Endothelial cell of umbilical vein (primary cell): Measurements from ENCODE around the gene CDK6. TPM values are rescaled to one million over a fixed set of nuclear protein-coding genes. Genes with fewer than 3 reads are reported as not detected.

Experiments used
- BruUV-seq: library from RNA; stranded (reverse); fragments of 400-500 nt; replicated peaks from 2 replicates; lab custom pipeline; 2021; lab: Mats Ljungman, UMichigan
- CTCF ChIA-PET: fragments of 300-600, 350-600 bp; sonication (Branson Sonifier 250); formaldehyde crosslinking; loops from one replicate; lab custom pipeline; 2021; ENCODE audit warnings: antibody characterized with exemption, inconsistent platforms; lab: Charles Lee
- POLR2A ChIA-PET: fragments of 300-600, 350-600 bp; sonication (Branson Sonifier 250); formaldehyde crosslinking; loops from one replicate; lab custom pipeline; 2021; ENCODE audit warnings: antibody characterized with exemption, inconsistent platforms; lab: Charles Lee
- DNase-seq: peaks from one replicate; pipeline ENCODE4 v3.0.0-alpha.2; 2011; ENCODE audit warnings: low read depth, low spot score
- FAIRE-seq: peaks from 2 replicates; lab custom pipeline; 2011; peaks lifted over from hg19 to GRCh38; lab: Jason Lieb, UNC
- H2AFZ ChIP-seq: 2 replicates; pipeline ENCODE4 v1.6.0; 2012; ENCODE audit warnings: low read depth, low read length, control low read depth, inconsistent platforms
- H3K27ac ChIP-seq: 2 replicates; pipeline ENCODE4 v1.5.1; 2011; ENCODE audit warnings: low read depth, mild to moderate bottlenecking, control low read depth, low read length, moderate library complexity; ENCODE audit not compliant: insufficient read depth
- H3K27me3 ChIP-seq, 2 experiments: 2 replicates each; pipeline versions ENCODE4 v1.6.0 to v1.6.1; 2011; ENCODE audit warnings: low read length in 2 of 2, mixed read lengths in 1 of 2; ENCODE audit not compliant: control insufficient read depth in 2 of 2, insufficient read depth in 2 of 2
- H3K36me3 ChIP-seq, 2 experiments: 2 replicates in 1 of 2; 3 replicates in 1 of 2; pipeline ENCODE4 v1.5.1; 2011; ENCODE audit warnings: low read length in 2 of 2, mild to moderate bottlenecking in 1 of 2, moderate library complexity in 1 of 2; ENCODE audit not compliant: control insufficient read depth in 2 of 2, insufficient read depth in 2 of 2; ENCODE audit errors: extremely low read depth in 1 of 2
- H3K4me1 ChIP-seq: 3 replicates; pipeline ENCODE4 v1.5.1; 2011; ENCODE audit warnings: mild to moderate bottlenecking, low read length; ENCODE audit not compliant: control insufficient read depth, insufficient read depth; ENCODE audit errors: extremely low read depth
- H3K4me2 ChIP-seq: 2 replicates; pipeline ENCODE4 v1.6.1; 2011; ENCODE audit warnings: low read length, control low read depth, mixed read lengths; ENCODE audit not compliant: insufficient read depth
- H3K4me3 ChIP-seq, 3 experiments: fragments of 200-600 bp in 1 of 3; sonication (generic), shearing (Covaris generic) in 1 of 3; replicated peaks in 1 of 3; 2 replicates each; pipeline ENCODE4 v1.5.1; 2011 to 2016; ENCODE audit warnings: control low read depth in 3 of 3, low read length in 3 of 3, mild to moderate bottlenecking in 2 of 3, inconsistent platforms in 1 of 3, low read depth in 1 of 3, moderate library complexity in 1 of 3; ENCODE audit not compliant: insufficient read depth in 1 of 3
- H3K79me2 ChIP-seq: 2 replicates; pipeline ENCODE4 v1.6.0; 2012; ENCODE audit warnings: low read length, inconsistent platforms; ENCODE audit not compliant: control insufficient read depth, insufficient read depth
- H3K9ac ChIP-seq: replicated peaks from 2 replicates; pipeline ENCODE3; 2011; ENCODE audit warnings: low read length, control low read depth; ENCODE audit not compliant: insufficient read depth; ENCODE audit errors: extremely low read depth
- H3K9me1 ChIP-seq: replicated peaks from 3 replicates; pipeline ENCODE4 v1.6.0; 2011; ENCODE audit warnings: mild to moderate bottlenecking, low read length; ENCODE audit not compliant: control insufficient read depth, insufficient read depth; ENCODE audit errors: extremely low read depth
- H3K9me3 ChIP-seq: replicated peaks from 2 replicates; pipeline ENCODE4 v1.5.1; 2012; ENCODE audit warnings: low read length, inconsistent platforms; ENCODE audit not compliant: control insufficient read depth, insufficient read depth
- H4K20me1 ChIP-seq: replicated peaks from 2 replicates; pipeline ENCODE3; 2011; ENCODE audit warnings: mild to moderate bottlenecking, low read length; ENCODE audit not compliant: control insufficient read depth, insufficient read depth; ENCODE audit errors: extremely low read depth
- GATA2 ChIP-seq: IDR thresholded peaks from 2 replicates; pipeline ENCODE4 v1.7.0; 2011; ENCODE audit warnings: low read depth, mild to moderate bottlenecking, moderate library complexity, mixed read lengths, low read length; ENCODE audit not compliant: insufficient read length, insufficient read depth
- MAX ChIP-seq: IDR thresholded peaks from 2 replicates; pipeline ENCODE4 v1.6.1; 2011; ENCODE audit not compliant: insufficient read depth, insufficient read length
- POLR2AphosphoS5 ChIP-seq: IDR thresholded peaks from 2 replicates; pipeline ENCODE4 v1.6.1; 2012; ENCODE audit warnings: low read depth, mild to moderate bottlenecking, control low read depth, low read length, moderate library complexity; ENCODE audit not compliant: insufficient read depth
- dilution Hi-C: fragments of 300-500 bp; cut with MboI; formaldehyde crosslinking; loops from one replicate; pipeline ENCODE4 v1.15.0; 2019; ENCODE audit warnings: low sequenced_read_pairs; ENCODE audit not compliant: extremely low pct_ligation_motif_present
- intact Hi-C: fragments of 100-400 bp; cut with micrococcal nuclease; formaldehyde crosslinking; loops from one replicate; pipeline ENCODE4 v1.10.0; 2022
- polyA plus RNA-seq, 4 experiments: library from polyadenylated mRNA; depleted of rRNA in 3 of 4; stranded (reverse) in 3 of 4; unstranded in 1 of 4; fragments of >200 nt; gene quantifications; 2 replicates each; pipeline versions ENCODE4 v1.2.1 to v1.2.3, GENCODE V29; 2011 to 2012; ENCODE audit warnings: missing spikeins in 1 of 4
- total RNA-seq: library from RNA; stranded (reverse); gene quantifications from 2 replicates; pipeline ENCODE4 v1.2.3, GENCODE V29; 2021

Gene CDK6
- total and polyA plus RNA-seq, 2 donors (not counting 3 experiments of a cell fraction or from before 2014, with no cell fraction given) = 6.0 to 28.2 TPM

GRCh38 chr7:92873776-92874175 is 37.4 kb upstream of the CDK6 start:
- FAIRE-seq = peak; percentile 67
- H3K9me3 ChIP-seq = no peaks in the 10 kb centered on the region
- no peaks in the 10 kb centered on the region for H3K79me2 ChIP-seq
- H3K4me3 ChIP-seq = no peak overlapping the region
- ChIA-PET POLR2A (no interaction called here), CTCF (interaction anchor here (1.0 to 1.6 kb wide), 6 partner anchors 9 to 253 kb away, joined by 3 to 7 read pairs (median 6); no protein-coding TSS in a partner anchor)
- no peaks in the 10 kb centered on the region for H3K27me3 ChIP-seq
- BruUV-seq = no TSS peak
- H3K36me3 ChIP-seq = no peaks in the 10 kb centered on the region
- peaks cover 18% of the 10 kb centered on the region for H3K4me1 ChIP-seq
- intact Hi-C loops (loop anchor here (1.0 to 2.0 kb wide), 2 partner anchors 37 to 139 kb away; partner anchors contain the start of gene CDK6), dilution Hi-C loops (no loop called here)
- peak overlapping the region; percentile 57 for H3K4me2 ChIP-seq
- TF ChIP-seq POLR2AphosphoS5 = no peak
- TF ChIP-seq GATA2 = no peak
- H4K20me1 ChIP-seq = no peaks in the 10 kb centered on the region
- H3K27ac ChIP-seq = peak overlapping the region; percentile 65
- peak; percentile 36 for DNase-seq
- H2AFZ ChIP-seq = no peak overlapping the region
- H3K9me1 ChIP-seq = no peaks in the 10 kb centered on the region
- no peak overlapping the region for H3K9ac ChIP-seq

- Histone ChIP-seq H3K9me3 (no peaks in the 10 kb centered on the region), H3K9me1 (no peaks in the 10 kb centered on the region), H3K27me3 (no peaks in the 10 kb centered on the region), H3K27ac (no peak overlapping the region), H3K36me3 (no peaks in the 10 kb centered on the region), H4K20me1 (no peaks in the 10 kb centered on the region), H3K4me3 (no peak overlapping the region), H2AFZ (no peak overlapping the region), H3K4me2 (no peak overlapping the region), H3K79me2 (no peaks in the 10 kb centered on the region), H3K4me1 (peaks cover 18% of the 10 kb centered on the region), H3K9ac (no peak overlapping the region)
- BruUV-seq = no TSS peak
- POLR2A ChIA-PET = no interaction called here
- no peak for FAIRE-seq
- intact Hi-C loops (no loop called here), dilution Hi-C loops (no loop called here)
- no peak for DNase-seq
- no peak for TF ChIP-seq MAX
- CTCF ChIA-PET = no interaction called here
These were observed 36.3 kb upstream of the CDK6 start for GRCh38 chr7:92872701-92873100.
